Measurements from ENCODE around the gene GSG1L. TPM values are rescaled to one million over a fixed set of nuclear protein-coding genes. Genes with fewer than 3 reads are reported as not detected.

Gene GSG1L
- total RNA-seq, 2 experiments from 2014 or later = not detected

DNA sequence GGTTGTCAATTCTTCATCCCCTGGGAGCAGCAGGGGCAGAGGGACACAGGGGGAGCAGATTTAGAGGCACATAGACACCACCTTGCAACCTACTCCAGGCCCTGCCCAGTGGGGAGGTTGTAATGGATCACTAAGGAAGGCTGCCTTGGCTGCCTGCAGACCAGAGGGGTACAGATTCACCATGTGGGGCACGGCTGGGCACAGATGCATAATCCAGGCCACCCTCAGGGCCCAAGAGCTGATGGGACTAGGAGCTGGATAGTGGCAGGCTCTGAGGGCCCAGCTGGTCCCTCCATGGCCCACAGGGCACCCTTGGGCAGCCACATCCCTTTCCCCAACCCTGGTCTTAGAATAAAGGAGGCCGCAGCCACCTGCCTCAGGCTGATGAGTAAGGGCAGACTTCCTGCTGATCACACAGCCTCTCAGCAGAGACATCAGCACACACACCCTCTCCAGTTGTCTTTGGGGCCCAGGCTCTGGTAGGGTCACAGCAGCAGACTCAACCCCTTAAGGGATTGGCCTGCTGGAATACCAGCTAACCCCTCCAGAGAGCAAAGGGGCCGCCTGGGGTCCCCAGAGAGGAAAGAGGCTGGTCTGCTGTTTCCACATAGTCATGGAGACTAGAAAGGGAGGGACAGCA is 224.9 kb downstream of the GSG1L start:
- H3K27me3 Mint-ChIP-seq = peaks cover 8% of the 10 kb centered on the region
- ATAC-seq (no peak), DNase-seq (no peak)
- no peaks in the 10 kb centered on the region for H3K36me3 Mint-ChIP-seq (ENCODE audit: low read depth)
- H3K4me3 Mint-ChIP-seq = no peak overlapping the region
- POLR2A ChIA-PET = no interaction called here
- no peaks in the 10 kb centered on the region for H3K9me3 Mint-ChIP-seq (ENCODE audit: low read depth)
- H3K27ac Mint-ChIP-seq = no peak overlapping the region
- CTCF ChIA-PET = no interaction called here
- intact Hi-C loops (cut with DNase I, micrococcal nuclease) = no loop called here
- no peaks in the 10 kb centered on the region for H3K4me1 Mint-ChIP-seq

- Mint-ChIP-seq H3K27ac (no peak overlapping the region), H3K36me3 (ENCODE audit: low read depth) (no peaks in the 10 kb centered on the region), H3K4me3 (no peak overlapping the region), H3K9me3 (ENCODE audit: low read depth) (peaks cover 12% of the 10 kb centered on the region), H3K4me1 (no peaks in the 10 kb centered on the region), H3K27me3 (peaks cover 6% of the 10 kb centered on the region)
- CTCF ChIA-PET = no interaction called here
- DNase-seq = no peak
- intact Hi-C loops (cut with DNase I, micrococcal nuclease) = no loop called here
- POLR2A ChIA-PET = no interaction called here
- no peak for ATAC-seq
These were observed 233.5 kb downstream of the GSG1L start for GRCh38 chr16:27829975-27830374.

DNA sequence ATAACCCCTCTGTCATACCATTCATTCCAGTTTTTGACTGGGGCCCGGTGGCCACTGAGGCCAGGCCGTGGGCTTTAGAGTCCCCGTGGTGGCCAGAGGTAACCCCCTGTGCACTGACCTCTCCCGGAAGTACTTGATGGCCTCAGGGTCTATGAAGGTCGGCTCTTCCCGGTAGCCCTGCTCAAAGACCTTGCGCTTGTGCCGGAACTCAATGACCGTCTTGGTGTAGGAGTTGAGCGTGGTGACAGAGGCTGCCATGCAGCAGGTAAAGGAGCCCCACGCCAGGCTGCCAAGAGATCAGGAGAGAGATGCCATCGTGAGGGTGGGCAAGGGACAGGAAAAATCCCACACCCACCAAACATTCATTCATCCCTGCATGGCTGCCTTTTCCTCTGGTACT is 234.8 kb downstream of the GSG1L start:
- Mint-ChIP-seq H3K4me1 (no peaks in the 10 kb centered on the region), H3K4me3 (no peak overlapping the region)

DNA sequence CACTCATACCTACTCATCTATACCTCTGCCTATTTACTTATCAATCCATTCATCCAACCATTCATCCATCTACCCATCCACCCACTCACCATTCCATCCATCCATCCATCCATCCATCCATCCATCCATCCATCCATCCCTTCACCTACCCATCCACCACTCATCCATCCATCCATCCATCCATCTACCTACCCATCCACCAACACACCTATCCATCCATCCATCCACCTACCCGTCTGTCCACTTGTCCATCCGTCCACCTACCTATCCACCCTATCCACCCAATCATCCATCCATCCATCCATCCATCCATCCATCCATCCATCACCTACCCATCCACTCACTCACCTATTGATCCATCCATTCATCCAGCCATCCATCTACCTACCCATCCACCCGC is 235.7 kb downstream of the GSG1L start:
- H3K27me3 Mint-ChIP-seq = peaks cover 6% of the 10 kb centered on the region
- intact Hi-C loops (cut with DNase I, micrococcal nuclease) = no loop called here
- H3K27ac Mint-ChIP-seq = no peak overlapping the region
- CTCF ChIA-PET = no interaction called here
- no peaks in the 10 kb centered on the region for H3K4me1 Mint-ChIP-seq
- H3K4me3 Mint-ChIP-seq = no peak overlapping the region
- H3K36me3 Mint-ChIP-seq (ENCODE audit: low read depth) = no peaks in the 10 kb centered on the region
- no peak for DNase-seq
- H3K9me3 Mint-ChIP-seq (ENCODE audit: low read depth) = peaks cover 12% of the 10 kb centered on the region
- ATAC-seq = no peak
- POLR2A ChIA-PET = no interaction called here

More for the DNA sequence above, 234.8 kb downstream of the GSG1L start:
- ChIA-PET CTCF (no interaction called here), POLR2A (no interaction called here)
- Mint-ChIP-seq H3K36me3 (ENCODE audit: low read depth) (no peaks in the 10 kb centered on the region), H3K27me3 (peaks cover 6% of the 10 kb centered on the region), H3K27ac (no peak overlapping the region), H3K9me3 (ENCODE audit: low read depth) (peaks cover 12% of the 10 kb centered on the region)
- ATAC-seq = no peak
- intact Hi-C loops (cut with DNase I, micrococcal nuclease) = no loop called here
- DNase-seq = no peak

- ATAC-seq (no peak), DNase-seq (no peak)
- Mint-ChIP-seq H3K27ac (no peak overlapping the region), H3K9me3 (ENCODE audit: low read depth) (peaks cover 12% of the 10 kb centered on the region), H3K4me1 (no peaks in the 10 kb centered on the region), H3K27me3 (peaks cover 6% of the 10 kb centered on the region), H3K4me3 (no peak overlapping the region), H3K36me3 (ENCODE audit: low read depth) (no peaks in the 10 kb centered on the region)
- CTCF ChIA-PET = no interaction called here
- POLR2A ChIA-PET = no interaction called here
- intact Hi-C loops (cut with DNase I, micrococcal nuclease) = no loop called here
These were observed 236.6 kb downstream of the GSG1L start for GRCh38 chr16:27826893-27827289.

GRCh38 chr16:27826081-27826892 is 237.2 kb downstream of the GSG1L start:
- no peaks in the 10 kb centered on the region for H3K4me1 Mint-ChIP-seq
- intact Hi-C loops (cut with DNase I, micrococcal nuclease) = no loop called here
- no peak for DNase-seq
- H3K36me3 Mint-ChIP-seq (ENCODE audit: low read depth) = no peaks in the 10 kb centered on the region
- H3K27me3 Mint-ChIP-seq = peaks cover 2% of the 10 kb centered on the region
- H3K4me3 Mint-ChIP-seq = no peak overlapping the region
- H3K27ac Mint-ChIP-seq = no peak overlapping the region
- ChIA-PET POLR2A (no interaction called here), CTCF (no interaction called here)
- no peak for ATAC-seq
- peaks cover 12% of the 10 kb centered on the region for H3K9me3 Mint-ChIP-seq (ENCODE audit: low read depth)

- H3K27me3 Mint-ChIP-seq = peaks cover 2% of the 10 kb centered on the region
- H3K36me3 Mint-ChIP-seq (ENCODE audit: low read depth) = no peaks in the 10 kb centered on the region
- ChIA-PET POLR2A (no interaction called here), CTCF (no interaction called here)
- intact Hi-C loops (cut with DNase I, micrococcal nuclease) = no loop called here
- no peak for ATAC-seq
- no peaks in the 10 kb centered on the region for H3K4me1 Mint-ChIP-seq
- peaks cover 4% of the 10 kb centered on the region for H3K9me3 Mint-ChIP-seq (ENCODE audit: low read depth)
- H3K27ac Mint-ChIP-seq = no peak overlapping the region
- no peak overlapping the region for H3K4me3 Mint-ChIP-seq
- no peak for DNase-seq
These were observed 238.7 kb downstream of the GSG1L start for GRCh38 chr16:27824786-27825185.

DNA sequence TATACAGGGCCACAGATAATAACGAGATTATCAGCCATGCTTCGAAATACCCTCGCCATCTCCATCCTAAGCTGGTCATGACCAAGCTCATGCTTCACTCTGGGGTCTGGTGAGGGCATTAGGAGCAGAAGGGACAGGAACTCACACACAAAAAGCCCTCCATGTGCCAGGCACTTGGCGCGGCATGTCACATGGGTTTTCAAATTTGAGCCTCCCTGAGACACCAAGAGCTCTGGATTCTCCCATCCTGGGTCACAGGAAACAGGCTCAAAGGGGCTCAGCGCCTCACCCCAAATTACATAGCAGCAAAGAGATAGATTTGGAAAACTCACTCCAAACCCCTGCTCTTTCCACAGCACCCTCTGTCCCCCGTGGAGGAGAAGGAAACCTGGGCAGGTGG is 239.5 kb downstream of the GSG1L start:
- no peak overlapping the region for H3K4me3 Mint-ChIP-seq
- ATAC-seq (no peak), DNase-seq (no peak)
- POLR2A ChIA-PET = no interaction called here
- H3K27me3 Mint-ChIP-seq = peaks cover under 1% of the 10 kb centered on the region
- intact Hi-C loops (cut with DNase I, micrococcal nuclease) = no loop called here
- CTCF ChIA-PET = no interaction called here
- no peak overlapping the region for H3K27ac Mint-ChIP-seq
- H3K36me3 Mint-ChIP-seq (ENCODE audit: low read depth) = no peaks in the 10 kb centered on the region
- H3K4me1 Mint-ChIP-seq = no peaks in the 10 kb centered on the region
- peaks cover 1% of the 10 kb centered on the region for H3K9me3 Mint-ChIP-seq (ENCODE audit: low read depth)

DNA sequence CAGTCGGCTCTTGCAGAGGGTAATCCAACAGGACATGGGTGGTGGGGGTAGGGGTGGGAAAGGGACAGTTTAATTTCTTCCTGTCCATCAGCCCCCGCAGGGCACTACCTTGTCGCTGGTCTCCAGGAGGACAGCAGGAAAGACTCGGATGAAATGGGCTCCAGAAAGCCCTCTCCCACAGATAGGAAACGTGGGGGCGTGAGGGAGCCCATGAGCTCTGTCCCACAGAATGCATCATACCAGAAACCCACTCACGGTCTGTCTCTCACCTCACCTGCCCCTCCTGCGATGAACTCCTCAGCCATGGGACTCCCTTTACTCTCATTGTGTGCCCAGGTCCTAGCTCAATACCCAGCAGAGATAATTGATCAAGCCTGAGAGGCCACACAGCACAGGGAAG is 240.1 kb downstream of the GSG1L start:
- ChIA-PET POLR2A (no interaction called here), CTCF (no interaction called here)
- H3K9me3 Mint-ChIP-seq (ENCODE audit: low read depth) = no peaks in the 10 kb centered on the region
- intact Hi-C loops (cut with DNase I, micrococcal nuclease) = no loop called here
- ATAC-seq (no peak), DNase-seq (no peak)
- H3K4me1 Mint-ChIP-seq = no peaks in the 10 kb centered on the region
- no peak overlapping the region for H3K4me3 Mint-ChIP-seq
- H3K36me3 Mint-ChIP-seq (ENCODE audit: low read depth) = no peaks in the 10 kb centered on the region
- H3K27ac Mint-ChIP-seq = no peak overlapping the region
- no peaks in the 10 kb centered on the region for H3K27me3 Mint-ChIP-seq

DNA sequence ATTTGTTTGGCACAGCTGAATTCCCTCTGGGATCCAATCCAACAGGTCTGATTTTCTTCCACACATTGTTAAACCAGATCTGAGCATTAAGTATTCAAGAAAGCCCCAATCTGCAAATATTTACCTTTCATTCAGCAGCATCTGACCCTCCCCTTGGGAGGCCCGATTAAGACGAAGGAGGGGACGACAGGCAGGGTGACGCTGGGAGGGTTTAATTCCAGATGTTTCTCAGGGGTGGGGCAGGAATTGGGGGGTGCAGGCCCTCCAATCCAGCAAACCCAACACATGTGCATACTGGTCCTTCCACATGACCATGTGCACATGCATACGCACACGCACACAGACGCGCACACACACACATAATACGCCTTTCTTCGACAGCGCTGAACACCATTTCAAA is 240.5 kb downstream of the GSG1L start:
- Mint-ChIP-seq H3K27me3 (no peaks in the 10 kb centered on the region), H3K4me1 (no peaks in the 10 kb centered on the region), H3K36me3 (ENCODE audit: low read depth) (no peaks in the 10 kb centered on the region), H3K27ac (no peak overlapping the region), H3K9me3 (ENCODE audit: low read depth) (no peaks in the 10 kb centered on the region), H3K4me3 (no peak overlapping the region)
- POLR2A ChIA-PET = no interaction called here
- DNase-seq = no peak
- CTCF ChIA-PET = no interaction called here
- intact Hi-C loops (cut with DNase I, micrococcal nuclease) = no loop called here
- no peak for ATAC-seq

- Mint-ChIP-seq H3K4me1 (no peaks in the 10 kb centered on the region), H3K9me3 (ENCODE audit: low read depth) (no peaks in the 10 kb centered on the region), H3K27ac (no peak overlapping the region), H3K36me3 (ENCODE audit: low read depth) (no peaks in the 10 kb centered on the region), H3K27me3 (no peaks in the 10 kb centered on the region), H3K4me3 (no peak overlapping the region)
- intact Hi-C loops (cut with DNase I, micrococcal nuclease) = no loop called here
- DNase-seq (no peak), ATAC-seq (no peak)
- ChIA-PET POLR2A (no interaction called here), CTCF (no interaction called here)
These were observed 241.0 kb downstream of the GSG1L start for GRCh38 chr16:27822529-27822928.

DNA sequence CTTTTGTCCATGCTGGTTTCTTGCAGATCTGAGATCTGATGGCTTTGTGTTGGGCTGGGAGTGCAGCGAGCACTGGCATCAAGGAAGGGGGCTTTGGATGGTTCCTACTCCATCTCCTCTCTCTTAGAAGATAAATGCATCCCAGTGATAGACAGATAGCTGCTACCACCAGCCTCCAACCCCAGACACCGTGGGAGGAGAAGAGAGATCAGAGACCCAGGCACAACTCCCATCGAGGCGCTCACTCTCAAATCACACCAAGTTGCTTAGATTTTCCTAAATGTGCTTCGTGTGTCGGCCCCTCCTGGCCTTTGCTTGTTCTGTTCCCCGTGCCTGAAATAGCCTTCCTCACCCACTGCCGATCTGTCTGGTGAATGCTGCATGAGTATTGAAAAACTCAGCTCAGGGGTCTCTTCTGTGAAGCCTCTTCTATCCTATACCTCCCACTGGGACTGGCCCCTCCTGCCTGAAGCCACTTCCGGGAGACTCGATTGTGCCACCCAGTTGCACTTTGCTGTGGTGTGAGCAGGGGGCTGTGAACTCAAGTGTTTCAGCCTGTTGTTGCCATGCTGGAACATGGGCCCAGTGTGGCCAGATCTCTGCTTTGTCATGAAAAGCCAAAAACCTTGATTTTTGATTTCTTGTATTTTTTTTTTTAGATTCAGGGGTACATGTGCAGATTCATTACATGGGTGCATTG is 242.7 kb downstream of the GSG1L start:
- Mint-ChIP-seq H3K27ac (no peak overlapping the region), H3K27me3 (peaks cover 2% of the 10 kb centered on the region), H3K4me3 (no peak overlapping the region), H3K36me3 (ENCODE audit: low read depth) (no peaks in the 10 kb centered on the region), H3K4me1 (no peaks in the 10 kb centered on the region), H3K9me3 (ENCODE audit: low read depth) (no peaks in the 10 kb centered on the region)
- ATAC-seq (no peak), DNase-seq (no peak)
- ChIA-PET CTCF (no interaction called here), POLR2A (no interaction called here)
- intact Hi-C loops (cut with DNase I, micrococcal nuclease) = no loop called here

All from activated CD4-positive, alpha-beta T cell treated with anti-CD3 and anti-CD28 coated beads for 36 hours (primary cell).